Measurements from ENCODE around the gene TEX36.
A peak's percentile ranks its signal among the peaks of the same experiment; 100 is the strongest.
"Not testable (repeated sequence)": the region's sequence is repeated elsewhere in the genome, so short reads cannot be mapped to it uniquely, and the experiment has no call there.

Gene TEX36

DNA sequence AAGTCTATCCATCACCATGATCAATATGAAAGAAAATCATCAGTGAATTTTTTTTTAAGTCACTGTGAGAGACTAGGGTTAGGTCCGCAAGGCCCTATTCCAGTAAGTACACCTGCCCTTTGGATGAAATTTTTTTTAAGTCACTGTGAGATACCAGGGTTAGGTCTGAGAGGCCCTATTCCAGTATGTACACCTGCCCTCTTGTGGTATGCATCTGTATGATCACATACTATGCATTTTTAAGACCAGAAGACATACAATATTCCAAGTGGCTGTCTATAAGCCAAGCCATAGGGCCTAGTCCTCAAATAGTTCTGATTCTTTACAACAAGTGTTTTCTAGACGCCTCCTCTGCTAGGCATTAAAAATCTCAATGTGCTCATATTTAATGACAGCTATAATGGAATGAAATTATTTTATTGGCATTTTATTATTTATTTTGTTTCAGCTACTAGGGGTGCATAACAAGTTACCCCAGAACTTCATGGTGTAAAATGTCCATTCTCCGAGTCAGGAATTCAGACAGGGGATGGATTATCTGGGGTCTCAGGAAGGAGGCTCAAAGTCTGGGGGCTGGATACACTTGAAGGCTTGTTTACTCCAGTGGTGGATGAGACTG lies 53.1 kb downstream of the TEX36 start:
- DNase-seq, result no peak

DNA sequence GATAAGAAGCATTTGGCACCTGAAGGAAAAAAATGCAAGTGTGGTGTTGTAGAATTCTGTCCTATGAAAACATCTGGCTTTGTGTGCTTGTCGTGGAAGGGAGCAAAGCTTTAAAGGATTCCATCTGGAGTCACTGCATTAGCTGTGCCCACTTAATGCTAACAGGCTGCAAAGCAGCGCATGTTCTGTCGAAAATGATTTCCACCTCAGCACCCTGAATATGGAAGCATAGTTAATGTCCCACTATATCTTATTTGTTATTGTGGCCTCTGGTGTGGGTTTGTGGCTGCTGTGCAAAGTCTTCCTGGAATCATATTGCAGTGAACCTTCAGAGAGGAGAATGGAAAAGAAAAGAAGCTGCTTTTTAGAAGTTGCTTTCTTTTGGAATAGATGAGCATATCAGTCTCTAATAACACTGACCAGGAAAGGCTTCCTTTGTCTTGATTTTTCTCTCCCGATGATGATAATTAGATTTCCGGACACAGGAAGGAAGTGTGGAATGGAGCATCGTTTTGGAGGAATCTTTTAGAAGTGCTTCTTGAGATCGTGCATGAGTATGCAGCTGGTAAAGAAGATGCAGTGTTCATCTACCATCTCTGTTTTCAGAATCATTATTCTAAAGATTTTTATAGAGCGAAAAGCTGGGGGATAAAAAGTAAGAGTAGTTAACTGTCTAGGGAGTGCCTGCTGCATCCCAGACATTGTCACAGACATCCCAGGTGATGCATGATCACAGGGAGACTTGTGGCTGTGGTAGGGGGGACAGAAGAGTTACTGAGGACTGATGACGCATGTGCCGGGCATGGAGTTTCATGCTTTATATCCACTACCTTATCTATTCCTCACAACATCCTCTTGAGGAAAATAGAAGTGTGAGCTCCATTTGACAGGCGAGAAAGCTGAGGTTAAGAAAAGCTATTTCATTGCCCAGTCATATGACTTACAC lies 54.6 kb downstream of the TEX36 start:
- no peak for DNase-seq

DNA sequence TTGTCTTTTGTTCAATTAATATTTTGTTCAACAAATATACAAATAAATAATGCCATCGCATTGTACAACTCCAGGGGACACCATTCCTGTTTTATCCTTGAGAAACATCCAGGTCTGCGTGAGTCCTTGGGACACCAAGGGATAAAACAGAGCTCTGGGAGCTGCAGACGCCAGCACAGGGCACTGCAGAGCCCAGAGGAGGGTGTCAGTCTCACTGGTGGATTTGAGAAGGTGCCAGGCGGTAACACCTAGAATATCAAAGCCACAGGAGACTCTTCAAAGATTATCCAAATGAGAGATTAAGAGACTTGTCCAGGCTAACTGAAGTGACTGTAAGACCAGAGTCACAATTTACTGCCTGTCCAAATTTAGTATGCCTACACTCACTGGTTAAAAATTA lies 55.3 kb downstream of the TEX36 start:
- no peak for DNase-seq

GRCh38 chr10:125626671-125627070 lies 56.3 kb downstream of the TEX36 start:
- no peak for DNase-seq

DNA sequence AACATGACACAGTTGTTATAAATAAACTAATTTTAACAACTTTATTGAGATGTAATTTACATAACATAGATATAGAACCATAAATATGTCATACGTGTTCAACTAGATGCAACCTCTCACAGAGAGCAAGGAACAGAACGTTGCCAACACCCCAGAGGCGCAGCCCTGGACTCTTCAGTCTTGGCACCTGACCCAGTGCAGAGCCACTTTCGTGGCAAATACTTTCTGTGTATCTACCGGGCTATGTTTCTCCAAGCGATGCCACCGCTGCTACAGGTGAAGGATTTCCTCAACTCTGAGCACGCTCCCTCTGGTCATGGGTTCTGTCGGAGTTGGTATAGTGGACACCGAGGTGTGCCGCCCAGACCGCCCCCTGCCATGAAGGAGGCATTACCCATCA lies 57.4 kb downstream of the TEX36 start:
- DNase-seq, result no peak

- DNase-seq, result no peak
Measured at GRCh38 chr10:125624800-125625199, 58.2 kb downstream of the TEX36 start.

DNA sequence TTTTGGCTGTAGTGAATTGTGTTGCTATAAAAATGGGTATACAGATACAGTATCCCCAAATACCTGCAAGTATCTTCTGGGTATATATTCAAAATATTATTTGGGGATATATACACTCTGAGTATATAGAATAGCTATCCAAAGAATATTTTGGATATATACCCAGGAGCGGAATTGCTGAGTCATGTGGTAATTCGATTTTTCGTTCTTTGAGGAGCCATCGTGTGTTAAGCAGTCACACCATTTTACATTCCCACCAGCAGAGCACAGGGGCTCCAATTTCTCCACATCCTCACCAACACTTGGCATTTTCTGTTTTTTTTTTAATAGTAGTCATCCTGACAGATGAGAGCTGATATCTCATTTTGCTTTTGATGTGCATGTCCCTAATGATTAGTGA lies 61.9 kb downstream of the TEX36 start:
- no peak for DNase-seq

DNA sequence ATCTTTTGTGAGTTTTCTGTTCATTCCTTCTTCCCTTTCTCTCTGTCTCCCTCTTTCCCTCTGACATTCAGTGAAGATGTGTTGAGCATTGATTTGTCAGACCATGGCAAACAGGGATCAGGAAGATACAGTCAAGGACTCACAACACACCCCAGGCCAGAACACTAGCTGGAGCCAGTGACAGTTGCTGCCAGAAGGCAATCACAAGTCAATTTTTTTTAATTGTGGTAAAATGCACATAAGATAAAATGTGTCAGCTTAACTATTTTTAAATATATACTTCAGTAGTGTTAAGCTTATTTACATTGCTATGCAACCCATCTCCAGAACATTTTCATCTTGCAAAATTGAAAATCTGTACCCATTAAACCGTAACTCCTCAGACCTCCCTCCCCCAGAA lies 62.6 kb downstream of the TEX36 start:
- DNase-seq, result peak; percentile 4

DNA sequence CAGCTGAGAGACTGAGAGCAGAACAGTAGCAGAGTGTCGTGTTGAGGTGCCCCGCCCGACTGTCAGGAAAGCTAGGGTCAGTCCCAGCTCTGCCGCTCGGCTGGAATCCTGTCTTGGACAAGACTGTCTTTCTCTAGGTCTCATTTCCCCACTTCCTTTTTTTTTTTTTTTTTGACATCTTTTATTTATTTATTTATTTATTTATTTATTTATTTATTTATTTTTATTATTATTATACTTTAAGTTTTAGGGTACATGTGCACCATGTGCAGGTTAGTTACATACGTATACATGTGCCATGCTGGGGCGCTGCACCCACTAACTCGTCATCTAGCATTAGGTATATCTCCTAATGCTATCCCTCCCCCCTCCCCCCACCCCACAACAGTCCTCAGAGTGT lies 69.9 kb downstream of the TEX36 start:
- not testable (repeated sequence) for DNase-seq

- DNase-seq, result no peak
Measured at GRCh38 chr10:125611756-125612155, 71.2 kb downstream of the TEX36 start.

GRCh38 chr10:125611216-125611615 lies 71.7 kb downstream of the TEX36 start:
- DNase-seq, result no peak

DNA sequence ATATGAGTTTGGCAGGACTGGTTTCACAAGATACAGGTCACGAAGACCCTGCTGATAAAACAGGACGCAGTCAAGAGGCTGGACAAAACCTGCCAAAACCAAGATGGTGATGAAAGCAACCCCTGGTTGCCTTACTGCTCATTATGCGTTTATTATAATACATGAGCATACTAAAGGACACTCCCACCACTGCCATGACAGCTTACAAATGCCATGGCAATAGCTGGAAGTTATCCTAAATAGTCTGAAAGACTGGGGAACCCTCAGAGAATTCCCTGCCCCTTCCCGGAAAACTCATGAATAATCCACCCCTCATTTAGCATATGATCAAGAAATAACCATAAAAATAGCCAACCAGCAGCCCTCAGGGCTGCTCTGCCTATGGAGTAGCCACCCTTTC lies 73.1 kb downstream of the TEX36 start:
- no peak for DNase-seq

DNA sequence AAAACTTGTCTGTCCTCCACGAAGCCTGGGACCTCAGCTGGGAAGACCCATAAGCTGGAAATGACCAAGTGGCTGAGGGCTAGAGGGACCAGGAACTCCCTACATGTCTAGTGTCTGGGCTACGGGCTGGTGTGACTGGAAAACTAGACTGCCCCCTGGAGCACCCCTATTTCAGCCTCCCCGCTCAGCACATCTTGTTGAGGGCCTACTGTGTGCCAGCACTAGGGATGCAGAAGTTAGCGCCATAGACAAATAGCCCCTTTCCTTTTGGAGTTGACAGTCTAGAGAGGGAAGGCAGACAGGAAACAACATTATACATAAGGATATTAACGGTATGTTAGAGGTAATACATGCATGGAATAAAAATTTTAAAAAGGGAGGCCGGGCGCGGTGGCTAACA lies 74.5 kb downstream of the TEX36 start:
- no peak for DNase-seq

DNA sequence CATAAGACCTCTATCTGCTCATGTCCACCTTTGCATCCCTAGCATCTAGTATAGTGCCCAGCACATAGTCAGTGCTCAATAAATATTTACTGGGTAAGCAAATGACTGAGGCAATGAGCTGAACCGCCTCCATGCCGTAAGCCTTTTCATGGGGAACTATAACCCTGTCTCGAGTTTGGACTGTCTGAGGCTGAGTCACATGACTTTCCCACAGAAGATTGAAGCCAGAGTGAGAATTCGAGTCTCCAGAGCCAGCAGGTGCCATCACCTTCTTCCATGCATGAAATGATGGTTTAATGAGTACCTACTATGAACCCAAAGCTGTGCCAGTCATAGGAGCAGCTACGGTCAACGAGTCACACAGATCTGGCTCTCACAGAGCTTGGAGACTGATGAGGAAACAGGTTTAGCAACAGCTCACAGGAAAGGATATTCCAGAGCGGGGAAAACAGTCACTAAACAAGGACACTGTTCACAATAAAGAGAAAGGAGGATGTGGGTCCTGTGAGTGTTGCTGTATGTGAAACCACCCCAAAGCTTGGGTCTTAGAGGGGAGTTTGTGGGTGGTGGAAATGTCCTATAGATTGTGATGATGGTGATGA lies 75.2 kb downstream of the TEX36 start:
- no peak for DNase-seq

DNA sequence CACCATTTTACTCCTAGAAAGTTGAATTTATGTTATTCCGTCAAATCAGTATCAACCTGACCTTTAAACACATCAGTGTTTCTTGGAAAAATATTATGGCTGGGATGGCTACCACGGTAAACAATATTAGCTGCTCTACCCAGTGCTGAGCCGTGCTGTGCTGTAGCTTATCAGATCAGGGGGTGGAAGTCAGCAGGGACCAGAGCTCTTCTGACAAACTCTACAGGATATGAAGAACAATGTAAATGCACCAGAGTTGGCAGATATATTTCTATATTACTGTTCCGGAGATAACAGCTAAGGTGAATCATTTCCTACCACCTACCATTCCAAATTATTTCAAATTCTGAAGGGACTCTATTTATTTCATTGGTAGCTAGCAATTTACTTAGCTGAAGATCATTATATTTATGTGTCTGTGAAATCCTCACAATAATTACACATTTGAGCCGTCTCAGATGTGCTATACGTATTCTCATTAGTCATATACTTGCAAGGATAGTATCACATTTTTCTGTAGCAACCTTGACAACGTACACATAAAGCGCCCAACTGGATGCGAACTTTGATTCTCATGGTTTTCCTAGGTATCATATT lies 76.5 kb downstream of the TEX36 start:
- DNase-seq, result no peak

Data from islet precursor cell (in vitro differentiated cells).